ENCODE results near the gene HSF5. TPM values are rescaled to one million over a fixed set of nuclear protein-coding genes. Genes with fewer than 3 reads are reported as not detected.

Gene HSF5
- total RNA-seq, 2 experiments from 2014 or later = 0.22 TPM; not detected in 1

DNA sequence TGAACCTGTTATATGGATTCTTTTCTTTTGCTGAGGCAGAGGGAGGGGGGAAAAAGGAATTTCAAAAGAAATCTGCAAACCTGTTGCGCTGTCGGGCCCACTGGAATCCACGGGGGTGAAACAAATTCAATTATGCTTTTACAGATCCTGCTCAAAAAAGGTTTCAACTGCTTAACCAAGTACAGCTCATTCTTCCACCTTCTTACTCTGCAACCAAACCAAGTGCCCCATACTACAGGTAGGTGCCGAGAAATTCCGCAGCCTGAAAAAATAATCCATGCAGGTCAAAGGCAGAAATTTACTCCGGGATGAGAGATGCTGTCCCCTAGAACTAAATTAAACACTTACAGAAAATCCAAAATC, 71.3 kb downstream of the HSF5 start:
- intact Hi-C loops (cut with micrococcal nuclease; ENCODE audit: unreplicated experiment) = loop anchor here (1.0 to 5.0 kb wide), 3 partner anchors 50 to 88 kb away; partner anchors contain the start of genes SUPT4H1 and TSPOAP1
- POLR2A ChIA-PET = interaction anchor here (0.5 to 2.3 kb wide), 9 partner anchors 13 to 573 kb away, joined by 3 to 17 read pairs (median 4); partner anchors contain the start of gene DYNLL2
- Histone ChIP-seq H4K20me1 (ENCODE audit: insufficient read depth, low read length) (no peaks in the 10 kb centered on the region), H3K27ac (ENCODE audit: low read depth, low read length, poor library complexity, severe bottlenecking) (no peak overlapping the region), H2AFZ (ENCODE audit: low read length) (peak overlapping the region; percentile 9; the same call in 1 of the 2 replicates), H3K36me3 (ENCODE audit: insufficient read depth, low read length) (no peaks in the 10 kb centered on the region), H3K9me3 (ENCODE audit: low read length) (no peaks in the 10 kb centered on the region), H3K9me2 (ENCODE audit: insufficient read depth, low read length) (no peaks in the 10 kb centered on the region), H3K4me2 (ENCODE audit: low read length) (peak overlapping the region; percentile 51), H3K79me2 (ENCODE audit: insufficient read depth, low read depth, low read length) (no peaks in the 10 kb centered on the region), H3K4me3 (ENCODE audit: low read depth, low read length, poor library complexity, severe bottlenecking) (peak overlapping the region; percentile 8), H3K4me1 (ENCODE audit: insufficient read depth, low read length, poor library complexity, severe bottlenecking) (peaks cover 18% of the 10 kb centered on the region)
- no peak for DNase-seq (ENCODE audit: low spot score)
- BruUV-seq (replicated peaks) = no TSS peak
- TF ChIP-seq, protein P1, sequence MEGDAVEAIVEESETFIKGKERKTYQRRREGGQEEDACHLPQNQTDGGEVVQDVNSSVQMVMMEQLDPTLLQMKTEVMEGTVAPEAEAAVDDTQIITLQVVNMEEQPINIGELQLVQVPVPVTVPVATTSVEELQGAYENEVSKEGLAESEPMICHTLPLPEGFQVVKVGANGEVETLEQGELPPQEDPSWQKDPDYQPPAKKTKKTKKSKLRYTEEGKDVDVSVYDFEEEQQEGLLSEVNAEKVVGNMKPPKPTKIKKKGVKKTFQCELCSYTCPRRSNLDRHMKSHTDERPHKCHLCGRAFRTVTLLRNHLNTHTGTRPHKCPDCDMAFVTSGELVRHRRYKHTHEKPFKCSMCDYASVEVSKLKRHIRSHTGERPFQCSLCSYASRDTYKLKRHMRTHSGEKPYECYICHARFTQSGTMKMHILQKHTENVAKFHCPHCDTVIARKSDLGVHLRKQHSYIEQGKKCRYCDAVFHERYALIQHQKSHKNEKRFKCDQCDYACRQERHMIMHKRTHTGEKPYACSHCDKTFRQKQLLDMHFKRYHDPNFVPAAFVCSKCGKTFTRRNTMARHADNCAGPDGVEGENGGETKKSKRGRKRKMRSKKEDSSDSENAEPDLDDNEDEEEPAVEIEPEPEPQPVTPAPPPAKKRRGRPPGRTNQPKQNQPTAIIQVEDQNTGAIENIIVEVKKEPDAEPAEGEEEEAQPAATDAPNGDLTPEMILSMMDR (conservative IDR thresholded peaks at IDR 0.05; ENCODE audit: low read length) = no peak
- CTCF ChIA-PET (ENCODE audit: unreplicated experiment) = interaction anchor here (1.2 to 1.5 kb wide), 3 partner anchors 10 to 65 kb away, joined by 3 to 8 read pairs (median 5); partner anchors contain the start of gene SUPT4H1

DNA sequence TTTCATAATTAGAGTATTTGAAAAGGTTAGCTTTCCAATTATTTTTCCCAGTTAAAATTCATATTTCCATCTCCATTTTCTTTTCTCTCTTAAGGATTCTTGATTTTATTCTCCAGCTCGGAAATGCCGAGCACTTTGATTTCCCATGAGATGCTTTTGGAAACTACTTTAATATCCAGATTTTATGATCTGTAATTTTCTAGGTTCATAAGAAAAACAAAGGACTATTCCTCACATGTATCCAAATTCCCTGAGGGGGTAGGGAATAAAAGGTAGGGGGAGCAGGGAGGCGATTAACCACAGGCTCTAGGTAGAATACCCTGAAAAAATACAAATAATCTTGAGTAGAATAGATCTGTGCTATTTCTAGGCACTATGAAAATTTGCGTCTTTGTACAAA, 71.8 kb downstream of the HSF5 start:
- no peaks in the 10 kb centered on the region for H3K79me2 ChIP-seq (ENCODE audit: insufficient read depth, low read depth, low read length)
- TF ChIP-seq, protein P1 (conservative IDR thresholded peaks at IDR 0.05; ENCODE audit: low read length) = no peak
- TF ChIP-seq EZH2phosphoT487 (IDR thresholded peaks at IDR 0.05; ENCODE audit: borderline replicate concordance, low read depth, low read length) = no peak
- no peaks in the 10 kb centered on the region for H3K9me3 ChIP-seq (ENCODE audit: low read length)
- no peak overlapping the region for H3K4me3 ChIP-seq (ENCODE audit: low read depth, low read length, poor library complexity, severe bottlenecking)
- H3K36me3 ChIP-seq (ENCODE audit: insufficient read depth, low read length) = no peaks in the 10 kb centered on the region
- no peak overlapping the region for H3K27ac ChIP-seq (ENCODE audit: low read depth, low read length, poor library complexity, severe bottlenecking)
- H2AFZ ChIP-seq (ENCODE audit: low read length) = no peak overlapping the region
- intact Hi-C loops (cut with micrococcal nuclease; ENCODE audit: unreplicated experiment) = loop anchor here (2.0 to 5.0 kb wide), 2 partner anchors 49 to 88 kb away; partner anchors contain the start of gene TSPOAP1
- CTCF ChIA-PET (ENCODE audit: unreplicated experiment) = interaction anchor here (1.5 kb wide), 1 partner anchor 51 kb away, joined by 3 read pairs; no protein-coding TSS in a partner anchor
- H3K4me1 ChIP-seq (ENCODE audit: insufficient read depth, low read length, poor library complexity, severe bottlenecking) = peaks cover 18% of the 10 kb centered on the region
- no peaks in the 10 kb centered on the region for H4K20me1 ChIP-seq (ENCODE audit: insufficient read depth, low read length)
- H3K9me2 ChIP-seq (ENCODE audit: insufficient read depth, low read length) = no peaks in the 10 kb centered on the region
- no TSS peak for BruUV-seq (replicated peaks)
- no peak for DNase-seq (ENCODE audit: low spot score)
- POLR2A ChIA-PET = interaction anchor here (0.6 to 2.3 kb wide), 7 partner anchors 21 to 333 kb away, joined by 3 to 17 read pairs (median 6); partner anchors contain the start of gene DYNLL2
- H3K4me2 ChIP-seq (ENCODE audit: low read length) = no peak overlapping the region

DNA sequence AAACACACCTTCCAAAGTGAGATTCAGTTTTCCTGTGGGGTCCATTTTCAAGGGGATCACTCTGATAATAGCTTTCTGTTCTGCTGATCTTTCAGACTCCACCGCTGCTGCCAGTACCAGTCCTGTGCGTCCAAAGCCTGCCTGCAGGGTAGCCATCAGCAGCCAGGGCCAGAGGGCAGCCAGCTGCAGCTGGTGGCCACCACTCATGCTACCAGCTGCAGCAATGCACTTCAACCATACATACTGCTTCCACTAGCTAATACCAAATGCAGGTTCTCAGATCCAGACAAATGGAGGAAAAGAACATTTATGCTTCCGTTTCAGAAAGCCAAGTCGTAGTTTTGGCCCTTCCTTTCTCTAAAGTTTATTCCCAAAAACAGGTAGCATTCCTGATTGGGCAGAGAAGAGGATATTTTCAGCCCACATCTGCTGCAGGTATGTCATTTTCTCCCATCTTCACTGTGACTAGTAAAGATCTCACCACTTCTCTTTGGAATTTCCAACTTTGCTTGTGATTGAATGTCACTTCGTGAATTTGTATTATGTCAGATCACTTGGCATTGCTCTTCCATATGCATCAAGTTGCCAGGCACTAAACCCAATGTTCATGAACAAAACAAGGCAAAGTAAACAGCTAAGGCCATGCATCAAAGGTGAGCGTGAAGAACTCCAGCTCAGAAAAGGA, 72.7 kb downstream of the HSF5 start:
- Histone ChIP-seq H3K36me3 (ENCODE audit: insufficient read depth, low read length) (no peaks in the 10 kb centered on the region), H4K20me1 (ENCODE audit: insufficient read depth, low read length) (no peaks in the 10 kb centered on the region), H3K4me2 (ENCODE audit: low read length) (no peak overlapping the region), H3K27ac (ENCODE audit: low read depth, low read length, poor library complexity, severe bottlenecking) (no peak overlapping the region), H3K9me3 (ENCODE audit: low read length) (no peaks in the 10 kb centered on the region), H3K4me3 (ENCODE audit: low read depth, low read length, poor library complexity, severe bottlenecking) (no peak overlapping the region), H3K79me2 (ENCODE audit: insufficient read depth, low read depth, low read length) (no peaks in the 10 kb centered on the region), H2AFZ (ENCODE audit: low read length) (no peak overlapping the region), H3K9me2 (ENCODE audit: insufficient read depth, low read length) (no peaks in the 10 kb centered on the region), H3K4me1 (ENCODE audit: insufficient read depth, low read length, poor library complexity, severe bottlenecking) (peaks cover 18% of the 10 kb centered on the region)
- ChIA-PET POLR2A (interaction anchor here (0.8 to 1.4 kb wide), 4 partner anchors 11 to 83 kb away, joined by 3 to 4 read pairs (median 4); no protein-coding TSS in a partner anchor), CTCF (ENCODE audit: unreplicated experiment) (no interaction called here)
- DNase-seq (ENCODE audit: low spot score) = no peak
- intact Hi-C loops (cut with micrococcal nuclease; ENCODE audit: unreplicated experiment) = loop anchor here (2.0 to 5.0 kb wide), 2 partner anchors 48 to 87 kb away; partner anchors contain the start of gene TSPOAP1
- no peak for TF ChIP-seq EZH2phosphoT487 (IDR thresholded peaks at IDR 0.05; ENCODE audit: borderline replicate concordance, low read depth, low read length)
- TF ChIP-seq, protein P1 (conservative IDR thresholded peaks at IDR 0.05; ENCODE audit: low read length) = no peak
- no TSS peak for BruUV-seq (replicated peaks)
